Measurements from ENCODE around the gene GPR84.

DNA sequence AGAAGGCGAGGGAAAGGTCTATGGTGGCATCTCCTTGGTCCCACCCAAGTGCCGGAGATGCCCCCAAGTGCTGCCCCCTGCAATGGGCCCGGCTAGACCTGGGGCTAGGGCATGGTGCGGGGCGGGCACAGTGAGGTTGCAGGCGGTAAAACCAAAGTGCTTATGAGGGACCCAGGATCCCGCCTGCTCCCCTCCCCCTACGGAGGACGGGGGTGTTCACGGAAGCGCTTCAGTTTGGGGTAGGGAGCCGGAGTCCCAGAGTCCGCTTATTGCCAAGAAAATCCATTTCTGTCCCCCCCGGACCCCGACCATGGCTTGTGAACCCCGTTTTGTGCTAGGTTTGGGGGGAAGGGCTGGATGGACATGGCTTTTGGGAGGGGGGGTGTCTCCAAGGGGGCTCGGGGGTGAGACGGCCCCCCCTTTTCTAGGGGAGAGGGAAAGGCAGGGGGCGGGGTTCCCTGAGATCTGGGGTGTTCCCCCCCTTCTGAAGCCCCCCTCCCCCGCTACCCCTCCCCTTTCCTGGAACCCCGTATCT, 5.4 kb upstream of the GPR84 start:
- TF ChIP-seq FOXK2 (IDR thresholded peaks at IDR 0.05) (no peak), FOXA1 (IDR thresholded peaks at IDR 0.05) (no peak), SP1 (IDR thresholded peaks at IDR 0.05) (no peak), ELF4 (IDR thresholded peaks at IDR 0.05) (no peak), BHLHE40 (IDR thresholded peaks at IDR 0.05; ENCODE audit: borderline replicate concordance) (no peak), LEF1 (IDR thresholded peaks at IDR 0.05; ENCODE audit: borderline replicate concordance) (no peak)
- TF ChIP-seq, protein P1, sequence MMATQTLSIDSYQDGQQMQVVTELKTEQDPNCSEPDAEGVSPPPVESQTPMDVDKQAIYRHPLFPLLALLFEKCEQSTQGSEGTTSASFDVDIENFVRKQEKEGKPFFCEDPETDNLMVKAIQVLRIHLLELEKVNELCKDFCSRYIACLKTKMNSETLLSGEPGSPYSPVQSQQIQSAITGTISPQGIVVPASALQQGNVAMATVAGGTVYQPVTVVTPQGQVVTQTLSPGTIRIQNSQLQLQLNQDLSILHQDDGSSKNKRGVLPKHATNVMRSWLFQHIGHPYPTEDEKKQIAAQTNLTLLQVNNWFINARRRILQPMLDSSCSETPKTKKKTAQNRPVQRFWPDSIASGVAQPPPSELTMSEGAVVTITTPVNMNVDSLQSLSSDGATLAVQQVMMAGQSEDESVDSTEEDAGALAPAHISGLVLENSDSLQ (IDR thresholded peaks at IDR 0.05), result no peak
